HG03571 (cell line): Measurements from ENCODE around the gene TIMM44.
A peak's percentile ranks its signal among the peaks of the same experiment; 100 is the strongest.
"Not testable (repeated sequence)": the region's sequence is repeated elsewhere in the genome, so short reads cannot be mapped to it uniquely, and the experiment has no call there.

Experiments used
- ATAC-seq: cut with Tn5 transposase; IDR thresholded peaks from one replicate; pipeline ENCODE4 v1.9.1; 2021; ENCODE audit not compliant: unreplicated experiment

TIMM44 gene

DNA sequence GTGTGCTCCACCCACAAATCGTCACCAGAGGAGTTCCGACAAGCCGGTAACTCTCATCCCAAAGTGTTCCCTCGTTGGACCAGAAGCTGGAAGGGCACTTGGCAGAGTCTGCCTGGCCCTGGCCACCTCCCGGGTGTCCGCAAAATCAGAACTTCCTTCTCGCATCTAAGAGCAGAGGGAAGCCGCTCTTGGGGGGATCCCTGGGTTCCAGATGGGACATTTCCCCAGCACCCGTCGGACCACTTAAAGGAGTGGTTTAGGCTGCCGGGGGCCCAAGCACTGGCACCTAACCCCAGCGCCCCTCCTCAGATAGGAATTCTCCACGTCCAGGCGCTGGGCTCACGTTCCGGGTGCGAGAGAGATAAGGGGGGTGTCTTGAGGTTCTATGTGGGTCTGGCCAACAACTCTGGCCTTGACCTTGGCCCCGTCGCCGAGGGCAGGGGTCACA lies 40.6 kb downstream of the TIMM44 start:
- peak; percentile 4 for ATAC-seq

DNA sequence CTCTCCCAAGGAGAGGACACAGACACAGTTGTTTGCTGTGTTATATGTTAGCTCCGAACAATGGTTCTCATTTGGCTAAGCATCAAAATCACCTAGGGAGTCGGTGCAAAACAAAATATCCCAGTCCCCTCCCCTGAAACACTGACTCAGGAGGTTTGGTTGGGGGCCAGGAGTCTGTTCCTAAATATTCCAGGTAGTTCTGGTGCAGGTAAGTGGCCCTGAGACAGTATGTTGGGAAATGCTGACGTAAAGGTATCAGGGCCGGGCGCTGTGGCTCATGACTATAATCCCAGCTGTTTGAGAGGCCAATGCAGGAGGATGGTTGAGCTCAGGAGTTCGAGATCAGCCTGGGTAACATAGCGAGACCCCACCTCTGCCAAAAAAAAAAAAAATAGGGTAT lies 42.1 kb downstream of the TIMM44 start:
- ATAC-seq: no peak

DNA sequence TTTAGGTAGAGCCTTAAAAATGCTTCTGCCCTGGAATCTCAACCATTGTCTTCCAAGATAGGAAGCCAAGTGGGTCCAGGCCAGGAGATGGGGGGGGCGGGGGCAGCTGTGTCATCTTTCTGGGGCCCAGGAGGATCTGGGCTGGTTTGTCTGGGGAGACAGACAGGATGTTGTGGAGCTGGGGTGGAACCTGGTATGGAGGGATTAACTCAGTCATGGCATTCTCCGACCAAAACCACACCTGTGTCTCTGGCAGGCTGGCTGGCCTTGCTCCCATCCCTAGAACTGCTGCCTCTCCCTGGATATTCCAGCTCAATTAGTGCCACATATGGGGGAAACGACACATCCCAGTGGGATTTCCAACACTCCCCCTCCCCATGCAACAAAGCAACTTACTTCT lies 42.5 kb downstream of the TIMM44 start:
- ATAC-seq: no peak

DNA sequence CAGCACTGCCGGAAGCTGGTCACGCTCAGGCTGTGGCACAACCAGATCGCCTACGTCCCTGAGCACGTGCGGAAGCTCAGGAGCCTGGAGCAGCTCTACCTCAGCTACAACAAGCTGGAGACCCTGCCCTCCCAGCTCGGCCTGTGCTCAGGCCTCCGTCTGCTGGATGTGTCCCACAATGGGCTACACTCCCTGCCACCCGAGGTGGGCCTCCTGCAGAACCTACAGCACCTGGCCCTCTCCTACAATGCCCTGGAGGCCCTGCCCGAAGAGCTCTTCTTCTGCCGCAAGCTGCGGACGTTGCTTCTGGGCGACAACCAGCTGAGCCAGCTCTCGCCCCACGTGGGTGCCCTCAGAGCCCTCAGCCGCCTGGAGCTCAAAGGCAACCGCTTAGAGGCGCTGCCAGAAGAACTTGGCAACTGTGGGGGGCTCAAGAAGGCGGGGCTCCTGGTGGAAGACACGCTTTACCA lies 43.0 kb downstream of the TIMM44 start:
- ATAC-seq: no peak

DNA sequence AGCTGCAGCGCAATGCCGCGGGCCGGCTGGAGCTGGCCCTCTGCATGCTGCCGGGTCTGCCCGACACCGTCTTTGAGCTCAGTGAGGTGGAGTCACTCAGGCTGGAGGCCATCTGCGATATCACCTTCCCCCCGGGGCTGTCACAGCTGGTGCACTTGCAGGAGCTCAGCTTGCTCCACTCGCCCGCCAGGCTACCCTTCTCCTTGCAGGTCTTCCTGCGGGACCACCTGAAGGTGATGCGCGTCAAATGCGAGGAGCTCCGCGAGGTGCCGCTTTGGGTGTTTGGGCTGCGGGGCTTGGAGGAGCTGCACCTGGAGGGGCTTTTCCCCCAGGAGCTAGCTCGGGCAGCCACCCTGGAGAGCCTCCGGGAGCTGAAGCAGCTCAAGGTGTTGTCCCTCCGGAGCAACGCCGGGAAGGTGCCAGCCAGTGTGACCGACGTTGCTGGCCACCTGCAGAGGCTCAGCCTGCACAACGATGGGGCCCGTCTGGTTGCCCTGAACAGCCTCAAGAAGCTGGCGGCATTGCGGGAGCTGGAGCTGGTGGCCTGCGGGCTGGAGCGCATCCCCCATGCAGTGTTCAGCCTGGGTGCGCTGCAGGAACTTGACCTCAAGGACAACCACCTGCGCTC lies 43.6 kb downstream of the TIMM44 start:
- ATAC-seq: no peak

DNA sequence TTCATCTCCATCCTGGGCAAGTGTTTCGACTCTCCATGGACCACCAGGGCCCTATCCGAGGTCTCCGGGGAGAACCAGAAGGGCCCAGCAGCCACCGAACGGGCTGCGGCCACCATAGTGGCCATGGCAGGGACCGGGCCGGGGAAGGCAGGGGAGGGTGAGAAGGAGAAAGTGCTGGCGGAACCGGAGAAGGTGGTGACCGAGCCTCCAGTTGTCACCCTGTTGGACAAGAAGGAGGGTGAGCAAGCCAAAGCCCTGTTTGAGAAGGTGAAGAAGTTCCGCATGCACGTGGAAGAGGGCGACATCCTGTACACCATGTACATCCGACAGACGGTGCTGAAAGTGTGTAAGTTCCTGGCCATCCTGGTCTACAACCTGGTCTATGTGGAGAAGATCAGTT lies 44.5 kb downstream of the TIMM44 start:
- no peak for ATAC-seq

DNA sequence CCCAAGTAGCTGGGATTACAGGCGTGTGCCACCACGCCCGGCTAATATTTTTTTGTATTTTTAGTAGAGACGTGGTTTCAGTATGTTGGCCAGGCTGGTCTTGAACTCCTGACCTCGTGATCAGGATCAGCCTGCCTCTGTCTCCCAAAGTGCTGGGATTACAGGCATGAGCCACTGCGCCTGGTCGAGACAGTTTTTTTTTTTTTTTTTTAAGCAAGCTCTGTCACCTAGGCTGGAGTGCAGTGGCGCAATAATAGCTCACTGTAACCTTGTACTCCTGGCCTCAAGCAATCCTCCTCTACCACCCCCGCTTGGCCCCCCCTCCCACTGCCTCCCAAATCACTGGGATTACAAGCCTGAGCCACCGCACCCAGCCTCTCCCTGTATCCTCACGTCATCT lies 46.2 kb downstream of the TIMM44 start:
- ATAC-seq: no peak

DNA sequence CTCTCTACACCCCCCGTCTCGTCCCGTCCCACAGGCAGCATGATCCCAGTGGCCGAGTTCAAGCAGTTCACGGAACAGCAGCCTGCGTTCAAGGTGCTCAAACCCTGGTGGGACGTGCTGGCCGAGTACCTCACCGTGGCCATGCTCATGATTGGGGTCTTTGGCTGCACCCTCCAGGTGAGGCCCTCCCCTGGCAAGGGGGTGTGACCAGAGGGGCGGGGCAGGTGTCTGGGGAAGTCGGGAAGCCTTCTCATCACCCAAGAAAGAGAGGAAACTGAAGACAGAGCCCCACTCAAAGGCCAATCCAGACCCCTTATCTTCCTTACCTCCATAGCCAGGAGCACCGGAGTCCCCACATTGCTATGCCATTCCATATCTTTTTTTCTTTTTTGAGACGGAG lies 47.9 kb downstream of the TIMM44 start:
- ATAC-seq: no peak

DNA sequence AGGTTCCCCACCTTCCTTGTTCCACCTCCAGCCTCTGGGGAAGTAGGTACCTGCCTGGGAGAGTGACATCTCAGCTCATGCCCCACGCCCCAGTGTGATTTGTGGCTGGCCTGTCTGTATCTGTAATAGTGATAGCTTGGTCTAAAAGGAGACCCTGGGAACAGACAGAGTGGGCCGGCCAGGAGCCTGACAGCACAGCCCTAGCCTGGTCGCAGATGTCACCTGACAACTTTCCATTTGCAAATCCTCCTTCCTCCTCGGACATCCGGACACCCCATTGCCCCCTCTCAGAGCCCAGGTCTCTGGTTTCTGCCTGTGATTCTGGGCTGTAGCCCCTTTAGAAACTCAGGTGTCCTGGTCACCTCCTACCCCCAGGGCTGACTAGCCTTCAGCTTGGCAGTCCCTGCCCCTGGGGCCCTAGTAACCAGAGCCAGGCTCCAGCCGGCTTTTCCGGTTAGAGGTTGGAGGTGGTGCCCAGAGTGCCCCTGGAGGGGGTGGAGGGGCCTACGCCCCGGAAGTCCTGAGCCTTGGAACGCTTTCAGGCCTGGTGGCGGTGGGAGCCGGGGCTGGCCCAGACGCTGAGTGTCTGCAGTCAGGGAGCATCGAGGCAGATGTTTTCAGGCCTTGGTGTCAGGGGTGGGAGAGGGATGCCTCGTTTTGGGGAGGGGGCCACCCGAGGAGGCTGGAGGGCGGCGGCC lies 48.7 kb downstream of the TIMM44 start:
- ATAC-seq: no peak

DNA sequence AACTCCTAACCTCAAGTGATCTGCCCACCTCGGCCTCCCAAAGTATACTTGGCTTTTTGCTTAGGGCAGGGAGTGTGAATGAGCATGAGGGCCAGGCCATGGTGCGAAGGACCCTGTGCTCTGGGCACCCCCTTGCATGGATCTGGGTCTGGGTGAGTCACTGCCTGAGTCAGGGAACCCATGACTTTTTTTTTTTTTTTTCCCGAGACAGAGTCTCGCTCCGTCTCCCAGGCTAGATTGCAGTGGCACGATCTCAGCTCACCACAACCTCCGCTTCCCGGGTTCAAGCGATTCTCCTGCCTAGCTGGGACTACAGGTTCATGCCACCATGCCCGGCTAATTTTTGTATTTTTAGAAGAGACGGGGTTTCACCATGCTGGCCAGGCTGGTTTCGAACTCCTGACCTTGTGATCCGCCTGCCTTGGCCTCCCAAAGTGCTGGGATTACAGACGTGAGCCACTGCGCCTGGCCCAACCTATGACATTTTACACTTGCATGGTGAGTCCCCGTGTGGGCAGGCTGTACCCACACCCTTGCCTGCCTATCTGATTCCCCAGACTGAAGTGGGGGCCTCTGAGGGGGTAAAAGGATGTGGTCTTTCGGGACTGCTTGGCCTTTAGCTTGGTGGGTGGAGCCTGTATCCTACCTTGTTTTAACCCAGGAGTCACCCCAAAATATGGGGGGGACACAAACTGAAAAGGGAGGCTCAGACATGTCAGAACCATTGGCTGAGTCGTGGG lies 49.9 kb downstream of the TIMM44 start:
- ATAC-seq: not testable (repeated sequence)

DNA sequence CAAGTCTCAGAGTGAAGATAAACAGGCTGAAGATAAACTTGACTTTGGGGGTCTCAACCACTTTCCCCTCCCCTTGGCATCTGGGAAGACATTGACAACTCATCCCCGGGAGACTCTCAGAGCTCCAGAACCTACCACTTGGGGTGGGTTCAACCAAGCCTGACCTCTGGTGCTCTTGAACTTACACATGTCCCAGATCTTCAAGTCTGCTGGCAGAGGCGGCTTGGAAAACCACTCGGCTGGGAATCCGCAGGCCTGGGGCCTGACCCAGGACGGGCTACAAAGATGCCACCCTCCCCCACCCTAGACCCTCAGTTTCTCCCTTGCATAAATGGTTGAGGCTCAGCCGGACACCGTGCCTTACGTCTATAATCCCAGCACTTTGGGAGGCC lies 54.6 kb downstream of the TIMM44 start:
- no peak for ATAC-seq

DNA sequence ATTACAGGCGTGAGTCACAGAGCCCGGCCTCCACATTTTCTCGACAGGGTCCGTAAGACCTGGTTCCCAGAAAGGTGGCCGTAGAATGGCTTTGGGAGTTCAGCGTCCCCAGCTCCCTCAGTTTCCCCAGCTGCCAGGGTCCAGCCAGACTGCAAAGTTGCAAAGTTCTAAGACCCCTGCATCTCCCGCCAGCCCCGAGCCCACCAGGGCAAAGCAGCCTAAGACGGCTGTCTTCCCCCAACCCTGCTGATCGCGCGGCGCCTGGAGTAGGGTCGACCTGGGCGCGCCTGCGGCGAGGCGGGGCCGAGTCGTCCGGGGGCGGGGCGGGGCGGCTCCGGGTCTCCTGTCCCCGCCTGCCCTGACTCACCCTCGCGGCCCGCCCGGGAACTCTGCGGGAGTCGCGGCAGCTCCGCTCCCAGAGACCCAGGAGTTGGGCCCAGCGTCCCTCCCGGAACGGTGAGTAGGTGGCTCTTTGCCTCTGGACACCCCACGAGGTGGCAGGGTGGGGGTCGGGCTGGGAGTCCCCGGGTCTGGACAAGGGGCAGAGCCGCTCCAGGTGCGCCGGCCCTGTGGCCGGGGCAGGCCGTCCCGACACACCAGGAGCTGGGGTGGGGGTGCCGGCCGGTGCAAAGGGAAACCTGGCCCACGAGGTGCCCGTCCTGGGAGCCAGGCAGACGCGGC lies 55.2 kb downstream of the TIMM44 start, which contains the start of gene LRRC8E:
Gene LRRC8E (plus strand): TSS at position 366 of the 681 bp plus-strand sequence. CDS start 7,094 bp downstream, outside the sequence.
- ATAC-seq: no peak

DNA sequence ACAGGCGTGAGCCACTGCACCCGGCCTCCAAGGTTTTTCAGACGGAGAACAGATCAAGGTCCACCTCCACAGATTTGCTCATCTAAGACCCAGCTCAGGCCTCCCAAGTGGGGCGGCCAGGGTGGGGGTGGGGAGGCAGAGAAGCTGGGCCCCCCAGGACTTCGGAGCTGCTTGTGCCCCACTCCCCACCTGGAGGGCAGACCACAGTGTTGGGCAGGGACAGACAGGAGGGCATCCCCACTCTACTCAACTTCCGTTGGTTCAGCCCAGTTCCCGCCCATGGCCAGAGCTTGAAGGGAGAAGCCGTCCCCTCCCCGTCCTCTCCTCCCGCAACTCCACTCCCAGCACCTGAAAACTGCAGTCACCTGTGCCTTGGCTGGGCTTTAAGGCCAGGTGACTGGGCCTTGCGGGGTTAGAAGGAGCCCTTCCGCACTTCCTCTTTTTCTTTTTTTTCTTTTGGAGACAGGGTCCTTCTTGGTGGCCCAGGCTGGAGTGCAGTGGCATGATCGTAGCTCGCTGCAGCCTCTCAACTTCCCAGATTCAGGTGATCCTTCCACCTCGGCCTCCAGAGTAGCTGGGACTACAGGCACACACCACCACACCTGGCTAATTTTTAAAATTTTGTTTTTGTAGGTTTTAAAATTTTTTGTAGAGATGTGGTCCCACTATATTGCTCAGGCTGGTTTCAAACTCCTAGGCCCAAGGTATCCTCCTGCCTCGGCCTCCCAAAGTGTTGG lies 55.9 kb downstream of the TIMM44 start:
- no peak for ATAC-seq

DNA sequence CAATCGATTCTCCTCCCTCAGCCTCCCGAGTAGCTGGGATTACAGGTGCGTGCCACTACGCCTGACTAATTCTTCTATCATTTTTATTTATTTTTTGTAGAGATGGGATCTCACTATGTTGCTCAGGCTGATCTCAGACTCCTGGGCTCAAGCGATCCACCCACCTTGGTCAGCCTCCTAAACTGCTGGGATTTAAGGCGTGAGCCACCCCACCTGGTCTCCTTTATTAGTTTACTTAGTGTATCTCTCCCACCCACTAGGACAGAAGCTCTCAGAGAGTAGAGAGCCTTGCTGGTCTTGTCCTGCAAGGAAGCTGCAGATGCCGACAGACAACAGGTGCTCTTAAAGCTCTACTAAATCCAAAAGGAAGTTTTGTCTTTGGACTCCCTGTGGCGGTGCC lies 57.6 kb downstream of the TIMM44 start:
- no peak for ATAC-seq

DNA sequence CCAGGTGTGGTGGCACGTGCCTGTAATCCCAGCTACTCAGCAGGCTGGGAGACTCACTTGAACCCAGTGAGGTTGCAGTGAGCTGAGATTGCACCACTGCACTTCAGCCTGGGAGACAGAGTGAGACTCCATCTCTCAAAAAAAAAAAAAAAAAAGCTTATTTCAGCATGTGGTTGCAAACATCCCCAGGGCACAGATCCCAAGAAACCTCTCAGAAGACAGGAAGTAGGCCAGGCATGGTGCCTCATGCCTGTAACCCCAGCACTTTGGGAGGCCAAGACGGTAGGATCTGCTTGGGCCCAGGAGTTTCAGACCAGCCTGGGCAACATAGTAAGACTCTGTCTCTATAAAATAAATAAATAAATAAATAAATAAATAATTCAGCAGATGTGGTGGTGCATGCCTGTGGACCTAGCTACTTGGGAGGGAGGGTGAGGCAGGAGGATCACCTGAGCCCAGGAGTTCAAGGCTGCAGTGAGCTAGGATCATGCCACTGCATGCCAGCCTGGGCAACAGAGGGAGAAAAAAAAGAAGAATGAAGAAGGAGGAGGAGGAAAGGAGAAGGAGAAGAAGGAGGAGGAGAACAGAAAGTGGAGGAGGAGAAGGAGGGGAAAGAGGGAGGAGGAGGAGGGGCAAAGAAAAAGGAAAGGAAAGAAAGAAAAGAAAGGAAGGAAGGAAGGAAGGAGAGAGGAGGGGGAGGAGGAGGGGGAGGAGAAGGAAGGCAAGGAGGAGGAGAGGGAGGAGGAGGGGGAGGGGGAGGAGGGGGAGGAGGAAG lies 59.5 kb downstream of the TIMM44 start:
- no peak for ATAC-seq

DNA sequence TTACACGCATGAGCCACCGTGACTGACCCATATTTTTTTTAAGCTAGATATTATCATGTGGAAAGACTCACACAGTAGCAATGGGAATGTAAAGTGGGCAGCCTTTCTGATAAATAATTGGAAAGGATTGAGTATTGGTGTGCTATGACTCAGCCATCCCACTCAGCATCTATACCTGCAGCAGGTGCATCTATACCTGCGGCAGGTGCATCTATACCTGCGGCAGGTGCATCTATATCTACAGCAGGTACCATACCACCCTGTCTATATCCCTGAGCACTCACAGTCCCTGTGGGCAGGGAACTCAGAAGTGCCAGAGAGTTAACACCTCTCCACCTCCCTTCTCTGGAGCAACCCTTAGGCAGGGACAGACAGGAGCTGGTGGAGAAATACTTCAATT lies 60.4 kb downstream of the TIMM44 start:
- ATAC-seq: no peak

DNA sequence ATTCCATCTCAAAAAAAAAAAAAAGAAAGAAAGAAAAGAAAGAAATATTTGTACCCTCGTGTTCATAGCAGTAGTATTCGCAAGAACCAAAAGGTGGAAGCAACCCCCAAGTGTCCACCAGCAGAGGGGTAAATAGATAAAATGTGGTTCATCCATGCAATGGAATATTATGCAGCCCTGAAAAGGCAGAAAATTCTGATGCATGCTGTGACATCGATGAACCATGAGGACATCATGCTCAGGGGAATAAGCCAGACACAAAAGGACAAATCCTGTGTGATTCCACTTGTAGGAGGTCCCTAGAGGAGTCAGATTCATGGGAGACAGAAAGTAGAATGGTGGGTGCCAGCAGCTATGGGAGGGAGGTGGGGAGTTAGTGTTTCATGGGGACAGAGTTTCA lies 61.6 kb downstream of the TIMM44 start:
- no peak for ATAC-seq

DNA sequence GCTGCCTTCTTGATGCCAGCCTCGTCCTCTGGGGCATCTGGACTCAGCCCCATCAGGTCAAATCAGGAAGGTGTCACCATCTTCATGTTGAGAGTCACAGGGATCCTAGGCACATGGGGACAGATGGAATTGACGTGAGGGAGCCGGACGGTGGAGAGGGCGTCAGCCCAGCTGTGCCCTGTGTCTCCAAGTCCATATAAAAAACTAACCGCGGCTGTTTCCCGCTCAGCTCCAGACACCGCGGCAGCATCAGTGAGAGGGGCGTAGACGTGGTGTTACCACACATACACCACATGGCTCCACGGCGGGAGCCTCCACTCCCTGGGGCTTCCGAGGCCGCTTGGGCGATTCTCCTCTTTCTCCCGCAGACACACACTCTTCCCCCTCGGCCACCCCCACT lies 63.6 kb downstream of the TIMM44 start:
- ATAC-seq: no peak

DNA sequence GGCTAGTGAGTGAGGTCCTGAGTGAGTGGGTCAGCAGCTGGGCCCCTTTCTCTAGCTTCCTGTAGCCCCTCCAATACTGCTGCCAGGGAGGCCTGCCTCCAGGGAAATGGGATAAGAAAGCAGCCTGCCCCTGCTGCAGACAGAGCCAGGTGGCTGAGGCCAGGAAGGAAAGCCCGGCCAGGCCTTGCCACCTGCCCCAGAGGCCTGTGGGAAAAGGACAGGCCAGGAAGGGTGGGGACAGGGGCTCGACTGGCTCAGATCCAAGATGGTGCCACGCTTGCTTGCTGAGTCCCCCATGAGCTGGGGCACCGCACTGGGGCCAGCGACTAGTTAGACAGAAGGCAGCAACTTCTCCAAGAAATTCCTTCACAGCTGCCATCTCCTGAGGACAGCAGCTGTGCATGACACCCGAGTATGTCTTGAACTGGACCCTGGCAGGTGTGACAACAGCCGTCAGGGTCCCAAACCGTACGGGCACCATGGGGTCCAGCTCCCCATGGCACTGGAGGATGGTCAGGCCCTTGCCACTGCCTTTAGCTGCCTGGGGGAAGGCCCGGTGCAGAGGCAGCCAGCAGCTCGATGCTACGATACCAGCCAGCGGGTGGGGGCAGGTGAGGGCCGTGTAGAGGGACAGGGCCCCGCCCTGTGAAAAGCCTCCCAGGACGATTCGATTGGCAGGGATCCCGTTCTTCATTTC lies 64.2 kb downstream of the TIMM44 start:
- ATAC-seq: no peak
